ENCODE measurements around the gene TNIP1. TPM values are rescaled to one million over a fixed set of nuclear protein-coding genes. Genes with fewer than 3 reads are reported as not detected.

The TNIP1 gene
- total and polyA plus RNA-seq, 2 experiments from 2014 or later, result 94.9 to 134 TPM

DNA sequence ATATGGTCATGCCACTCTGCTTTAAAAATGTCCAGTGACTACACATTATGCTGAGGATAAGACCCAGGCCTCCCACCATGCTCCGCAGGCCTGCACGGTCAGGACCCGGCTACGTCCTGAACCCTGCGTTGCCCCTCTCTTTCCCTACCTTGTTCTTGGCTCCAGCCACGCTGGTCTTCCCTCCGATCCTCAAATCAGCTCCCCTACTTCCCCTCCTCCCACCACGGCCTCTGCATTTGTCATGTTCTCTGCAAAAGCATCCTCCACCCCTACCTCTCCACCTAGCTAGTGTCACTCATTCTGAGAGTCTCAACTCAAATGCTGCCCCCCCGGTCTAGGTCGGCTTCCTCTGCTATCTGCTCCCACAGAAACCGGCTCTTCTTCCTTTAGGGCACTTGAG is 49.3 kb downstream of the TNIP1 start:
- Histone ChIP-seq H3K9me3 (ENCODE audit: low read depth) (no peaks in the 10 kb centered on the region), H3K4me3 (no peak overlapping the region), H3K27ac (no peak overlapping the region), H3K4me1 (ENCODE audit: low read depth) (no peaks in the 10 kb centered on the region), H3K27me3 (no peaks in the 10 kb centered on the region), H3K36me3 (peaks cover 54% of the 10 kb centered on the region)
- DNase-seq (ENCODE audit: low read depth in 1 of 2, low spot score in 1 of 2), result no peak
- TF ChIP-seq, protein P1, sequence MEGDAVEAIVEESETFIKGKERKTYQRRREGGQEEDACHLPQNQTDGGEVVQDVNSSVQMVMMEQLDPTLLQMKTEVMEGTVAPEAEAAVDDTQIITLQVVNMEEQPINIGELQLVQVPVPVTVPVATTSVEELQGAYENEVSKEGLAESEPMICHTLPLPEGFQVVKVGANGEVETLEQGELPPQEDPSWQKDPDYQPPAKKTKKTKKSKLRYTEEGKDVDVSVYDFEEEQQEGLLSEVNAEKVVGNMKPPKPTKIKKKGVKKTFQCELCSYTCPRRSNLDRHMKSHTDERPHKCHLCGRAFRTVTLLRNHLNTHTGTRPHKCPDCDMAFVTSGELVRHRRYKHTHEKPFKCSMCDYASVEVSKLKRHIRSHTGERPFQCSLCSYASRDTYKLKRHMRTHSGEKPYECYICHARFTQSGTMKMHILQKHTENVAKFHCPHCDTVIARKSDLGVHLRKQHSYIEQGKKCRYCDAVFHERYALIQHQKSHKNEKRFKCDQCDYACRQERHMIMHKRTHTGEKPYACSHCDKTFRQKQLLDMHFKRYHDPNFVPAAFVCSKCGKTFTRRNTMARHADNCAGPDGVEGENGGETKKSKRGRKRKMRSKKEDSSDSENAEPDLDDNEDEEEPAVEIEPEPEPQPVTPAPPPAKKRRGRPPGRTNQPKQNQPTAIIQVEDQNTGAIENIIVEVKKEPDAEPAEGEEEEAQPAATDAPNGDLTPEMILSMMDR (IDR thresholded peaks at IDR 0.05; ENCODE audit: low read depth, low read length), result no peak

DNA sequence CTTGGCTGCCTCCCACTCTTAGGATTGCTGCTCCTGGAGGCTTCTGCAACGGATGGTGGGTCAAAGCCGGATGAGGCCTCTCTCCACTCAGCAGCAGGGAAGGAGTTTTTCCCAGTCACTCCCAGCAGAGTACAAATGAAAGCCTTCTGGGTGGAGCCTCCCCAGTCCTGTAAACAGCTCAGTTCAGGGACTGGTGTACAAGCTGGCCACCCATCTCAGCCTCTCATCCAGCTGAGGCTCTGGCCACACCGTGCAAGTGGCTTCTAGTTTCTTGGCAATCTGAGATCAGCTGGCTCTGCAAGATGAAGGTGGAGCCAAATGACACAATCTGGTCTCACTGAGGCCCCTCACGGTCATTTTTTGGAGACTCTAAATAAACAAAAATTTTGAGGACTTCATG is 50.5 kb downstream of the TNIP1 start:
- H3K9me3 ChIP-seq (ENCODE audit: low read depth), result no peaks in the 10 kb centered on the region
- no peak overlapping the region for H3K4me3 ChIP-seq
- no peaks in the 10 kb centered on the region for H3K4me1 ChIP-seq (ENCODE audit: low read depth)
- no peak overlapping the region for H3K27ac ChIP-seq
- no peaks in the 10 kb centered on the region for H3K27me3 ChIP-seq
- DNase-seq (ENCODE audit: low read depth in 1 of 2, low spot score in 1 of 2), result no peak
- peaks cover 42% of the 10 kb centered on the region for H3K36me3 ChIP-seq
- TF ChIP-seq, protein P1 (IDR thresholded peaks at IDR 0.05; ENCODE audit: low read depth, low read length), result no peak

DNA sequence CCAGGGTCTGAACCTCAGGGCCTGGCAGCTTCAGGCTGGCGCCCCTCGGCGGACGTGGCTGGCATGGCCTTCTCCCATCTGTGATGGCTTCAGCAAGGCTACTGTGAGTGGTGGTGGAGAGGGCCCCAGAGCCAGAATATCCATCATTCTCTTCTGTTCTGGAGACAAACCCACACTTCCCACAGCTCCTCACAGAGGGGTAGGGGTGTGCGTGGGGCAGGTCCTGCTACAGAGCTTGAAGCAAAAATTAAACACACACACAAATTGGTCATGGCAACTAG is 50.8 kb downstream of the TNIP1 start:
- no peaks in the 10 kb centered on the region for H3K9me3 ChIP-seq (ENCODE audit: low read depth)
- no peak for DNase-seq (ENCODE audit: low read depth in 1 of 2, low spot score in 1 of 2)
- H3K4me3 ChIP-seq, result no peak overlapping the region
- TF ChIP-seq, protein P1 (IDR thresholded peaks at IDR 0.05; ENCODE audit: low read depth, low read length), result no peak
- H3K27ac ChIP-seq, result no peak overlapping the region
- H3K27me3 ChIP-seq, result no peaks in the 10 kb centered on the region
- peaks cover 38% of the 10 kb centered on the region for H3K36me3 ChIP-seq
- no peaks in the 10 kb centered on the region for H3K4me1 ChIP-seq (ENCODE audit: low read depth)

DNA sequence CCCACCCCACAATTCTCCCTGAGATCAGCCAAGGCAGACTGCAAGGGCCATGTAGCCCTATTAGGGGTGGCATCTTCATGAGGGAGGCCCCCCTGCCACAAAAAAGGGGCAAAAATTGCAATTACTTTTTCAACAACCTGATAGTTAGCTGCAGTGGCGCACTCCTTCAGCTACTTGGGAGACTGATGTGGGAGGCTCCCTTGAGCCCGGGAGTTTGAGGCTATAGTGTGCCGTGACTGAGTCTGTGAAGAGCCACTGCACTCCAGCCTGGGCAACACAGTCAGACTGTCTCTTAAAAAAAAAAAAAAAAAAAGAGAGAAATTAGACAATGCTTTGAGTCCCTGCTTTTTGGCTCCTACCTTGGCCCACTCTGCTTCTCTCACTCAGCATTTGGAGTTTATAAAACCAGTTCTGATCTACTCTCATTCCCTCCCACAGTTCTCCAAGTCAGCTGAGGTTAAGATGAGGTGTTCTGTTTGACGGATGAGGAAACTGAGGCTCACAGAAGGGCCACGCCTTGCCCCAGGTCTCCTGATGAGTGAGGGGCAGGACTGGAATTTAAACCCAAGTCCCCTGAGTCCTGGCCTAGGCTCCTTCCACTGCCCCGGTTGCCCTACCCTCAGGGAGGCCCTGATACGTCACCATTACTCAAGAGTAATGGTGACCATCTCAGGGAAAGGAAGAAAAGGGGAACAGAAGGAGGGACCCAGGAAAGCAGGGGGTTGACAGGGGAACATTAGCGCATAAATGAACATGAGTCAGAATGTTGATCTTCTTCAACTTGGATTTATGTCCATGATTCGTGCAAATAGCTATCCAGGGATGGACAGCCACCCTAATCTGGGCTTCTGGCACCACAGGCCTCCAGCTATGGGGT is 51.4 kb downstream of the TNIP1 start:
- TF ChIP-seq, protein P1 (IDR thresholded peaks at IDR 0.05; ENCODE audit: low read depth, low read length), result no peak
- Histone ChIP-seq H3K27ac (no peak overlapping the region), H3K4me3 (no peak overlapping the region), H3K4me1 (ENCODE audit: low read depth) (no peaks in the 10 kb centered on the region), H3K27me3 (no peaks in the 10 kb centered on the region), H3K9me3 (ENCODE audit: low read depth) (no peaks in the 10 kb centered on the region), H3K36me3 (peaks cover 36% of the 10 kb centered on the region)
- no peak for DNase-seq (ENCODE audit: low read depth in 1 of 2, low spot score in 1 of 2)

DNA sequence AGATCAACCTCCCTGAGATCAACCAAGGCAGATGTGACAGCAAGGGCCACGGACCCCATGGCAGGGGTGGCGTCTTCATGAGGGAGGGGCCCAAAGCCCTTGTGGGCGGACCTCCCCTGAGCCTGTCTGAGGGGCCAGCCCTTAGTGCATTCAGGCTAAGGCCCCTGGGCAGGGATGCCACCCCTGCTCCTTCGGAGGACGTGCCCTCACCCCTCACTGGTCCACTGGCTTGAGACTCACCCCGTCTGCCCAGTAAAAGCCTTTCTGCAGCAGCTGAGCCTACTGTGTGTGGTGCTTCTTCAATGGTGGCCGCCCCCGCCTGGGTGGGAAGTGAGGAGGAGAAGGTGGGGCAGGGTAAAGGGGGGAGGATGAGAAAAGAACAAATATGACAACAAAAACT is 52.1 kb downstream of the TNIP1 start:
- DNase-seq (ENCODE audit: low read depth in 1 of 2, low spot score in 1 of 2), result no peak
- Histone ChIP-seq H3K36me3 (peaks cover 36% of the 10 kb centered on the region), H3K27ac (no peak overlapping the region), H3K9me3 (ENCODE audit: low read depth) (no peaks in the 10 kb centered on the region), H3K4me1 (ENCODE audit: low read depth) (no peaks in the 10 kb centered on the region), H3K27me3 (no peaks in the 10 kb centered on the region), H3K4me3 (no peak overlapping the region)
- TF ChIP-seq, protein P1 (IDR thresholded peaks at IDR 0.05; ENCODE audit: low read depth, low read length), result no peak
